ENCODE measurements around the gene ARHGEF28. TPM values are rescaled to one million over a fixed set of nuclear protein-coding genes. Genes with fewer than 3 reads are reported as not detected.

Gene ARHGEF28
- total RNA-seq, 1 experiment from 2014 or later: 6.1 TPM

- POLR2A ChIA-PET: no interaction called here
- Histone ChIP-seq H3K27me3 (ENCODE audit: insufficient read depth, low read length) (no peaks in the 10 kb centered on the region), H3K9me3 (ENCODE audit: control insufficient read depth in 1 of 2, insufficient read depth in 1 of 2, low read depth in 1 of 2, low read length in 2 of 2) (no peaks in the 10 kb centered on the region), H3K9me2 (ENCODE audit: insufficient read depth) (no peaks in the 10 kb centered on the region), H3K79me2 (ENCODE audit: insufficient read depth, low read length) (no peaks in the 10 kb centered on the region), H2AFZ (ENCODE audit: low read depth, low read length, poor library complexity, severe bottlenecking) (no peak overlapping the region), H3K4me1 (ENCODE audit: control insufficient read depth in 1 of 2, insufficient read depth in 2 of 2, low read length in 2 of 2) (no peaks in the 10 kb centered on the region), H3K9ac (ENCODE audit: low read length) (no peak overlapping the region), H3K4me2 (ENCODE audit: low read length) (no peak overlapping the region), H3K36me3 (ENCODE audit: control insufficient read depth in 1 of 2, insufficient read depth in 2 of 2, low read length in 2 of 2) (no peaks in the 10 kb centered on the region), H3K27ac (ENCODE audit: low read depth, low read length) (no peak overlapping the region), H3K4me3 (replicated peaks in 1 of 2; ENCODE audit: low read depth in 1 of 2, low read length in 2 of 2) (no peak overlapping the region), H4K20me1 (ENCODE audit: insufficient read depth) (no peaks in the 10 kb centered on the region)
- no peak for TF ChIP-seq EZH2 (IDR thresholded peaks at IDR 0.05)
- no peak for TF ChIP-seq ATF3 (IDR thresholded peaks at IDR 0.05)
- TF ChIP-seq ZFX (IDR thresholded peaks at IDR 0.05): no peak
- TF ChIP-seq FOSL1 (IDR thresholded peaks at IDR 0.05; ENCODE audit: low read depth): no peak
- TF ChIP-seq POLR2AphosphoS5 (IDR thresholded peaks at IDR 0.05; ENCODE audit: low read depth, low read length): no peak
- TF ChIP-seq CBX3 (IDR thresholded peaks at IDR 0.05; ENCODE audit: low read depth): no peak
- TF ChIP-seq ZBTB33 (IDR thresholded peaks at IDR 0.05; ENCODE audit: extremely low read depth, insufficient replicate concordance, low read length): no peak
- TF ChIP-seq POLR2A (IDR thresholded peaks at IDR 0.05; ENCODE audit: borderline replicate concordance, extremely low read depth, insufficient read depth, insufficient read length): no peak
- no peak for TF ChIP-seq JUND (IDR thresholded peaks at IDR 0.05)
- TF ChIP-seq ELF1 (IDR thresholded peaks at IDR 0.05; ENCODE audit: borderline replicate concordance, low read depth): no peak
- TF ChIP-seq YY1 (IDR thresholded peaks at IDR 0.05; ENCODE audit: extremely low read depth, insufficient replicate concordance, low read depth, low read length): no peak
- TF ChIP-seq ZNF274 (IDR thresholded peaks at IDR 0.05; ENCODE audit: low read depth, low read length): no peak
- no peak for TF ChIP-seq SP1 (IDR thresholded peaks at IDR 0.05; ENCODE audit: low read depth)
- no peak for TF ChIP-seq RAD21 (IDR thresholded peaks at IDR 0.05; ENCODE audit: low read depth)
- TF ChIP-seq TCF7L2 (IDR thresholded peaks at IDR 0.05; ENCODE audit: borderline replicate concordance, extremely low read depth, insufficient read depth, insufficient read length): no peak
- TF ChIP-seq CTCF (IDR thresholded peaks at IDR 0.05 in 2 of 3, conservative IDR thresholded peaks at IDR 0.05 in 1 of 3; ENCODE audit: borderline replicate concordance in 1 of 3, insufficient read depth in 1 of 3, low read depth in 2 of 3, low read length in 2 of 3): no peak
- no peak for TF ChIP-seq EGR1 (IDR thresholded peaks at IDR 0.05; ENCODE audit: low read depth)
- no peak for TF ChIP-seq CEBPB (IDR thresholded peaks at IDR 0.05; ENCODE audit: low read depth)
- TF ChIP-seq REST (IDR thresholded peaks at IDR 0.05; ENCODE audit: low read depth): no peak
- CTCF ChIA-PET: no interaction called here
- RAD21 ChIA-PET (ENCODE audit: low non-redundant PET in 1 of 2, low total read pairs in 2 of 2, uncharacterized antibody in 2 of 2, unreplicated experiment in 2 of 2): no interaction called here
- ATAC-seq: no peak
- intact Hi-C loops (cut with micrococcal nuclease): no loop called here
- BruUV-seq (replicated peaks): no TSS peak
- no peak for DNase-seq (ENCODE audit: low read depth, low spot score)
These were observed 360.7 kb downstream of the ARHGEF28 start for GRCh38 chr5:73986729-73987128.
